ENCODE results near the gene UBA5. TPM values are rescaled to one million over a fixed set of nuclear protein-coding genes. Genes with fewer than 3 reads are reported as not detected.

The UBA5 gene
- total and polyA plus RNA-seq, 2 donors: 28.2 to 57.9 TPM

GRCh38 chr3:132709761-132710160 is 49.6 kb downstream of the UBA5 start:
- WGBS: 91% methylated on average over 5 of the region's 5 CpGs
- DNase-seq (ENCODE audit: extremely low spot score): no peak
- peaks cover 7% of the 10 kb centered on the region for H3K36me3 ChIP-seq (ENCODE audit: insufficient read depth)

DNA sequence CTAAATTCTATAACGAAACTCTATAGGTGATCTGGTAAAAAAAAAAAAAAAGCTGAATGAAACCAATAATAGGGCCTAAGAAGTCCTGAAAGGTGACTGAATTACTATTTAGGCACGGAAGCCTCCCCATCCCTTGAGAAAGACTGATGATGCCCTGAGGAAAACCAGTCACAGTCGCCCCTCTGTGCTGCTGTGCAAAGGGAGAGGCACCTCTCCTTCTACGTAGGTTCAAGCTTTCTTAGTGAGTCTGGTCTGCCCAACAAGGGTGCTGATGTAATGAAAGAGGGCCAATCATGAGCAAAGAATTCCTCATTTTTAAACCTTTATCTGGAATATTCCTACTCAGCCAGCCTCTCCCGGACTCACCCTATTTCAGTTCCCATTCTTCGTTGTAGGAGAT is 50.2 kb downstream of the UBA5 start:
- 94% methylated on average over 6 of the region's 6 CpGs for WGBS
- H3K4me1 ChIP-seq (ENCODE audit: insufficient read depth): no peaks in the 10 kb centered on the region
- no peak overlapping the region for H3K4me3 ChIP-seq (ENCODE audit: low read depth, low read length)
- H3K36me3 ChIP-seq (ENCODE audit: insufficient read depth): peaks cover 7% of the 10 kb centered on the region
- no peak overlapping the region for H3K27ac ChIP-seq (ENCODE audit: low read depth)
- no peak for DNase-seq (ENCODE audit: extremely low spot score)

More at GRCh38 chr3:132709761-132710160, 49.6 kb downstream of the UBA5 start:
- Histone ChIP-seq H3K4me3 (ENCODE audit: low read depth, low read length) (no peak overlapping the region), H3K4me1 (ENCODE audit: insufficient read depth) (no peaks in the 10 kb centered on the region), H3K27ac (ENCODE audit: low read depth) (no peak overlapping the region)

- no peak for DNase-seq (ENCODE audit: extremely low spot score)
- WGBS: 84% methylated on average over 5 of the region's 5 CpGs
- H3K36me3 ChIP-seq (ENCODE audit: insufficient read depth): peaks cover 9% of the 10 kb centered on the region
- H3K27ac ChIP-seq (ENCODE audit: low read depth): no peak overlapping the region
- no peaks in the 10 kb centered on the region for H3K4me1 ChIP-seq (ENCODE audit: insufficient read depth)
- no peak overlapping the region for H3K4me3 ChIP-seq (ENCODE audit: low read depth, low read length)
These were observed 54.0 kb downstream of the UBA5 start for GRCh38 chr3:132713977-132714727.

- Histone ChIP-seq H3K4me1 (ENCODE audit: insufficient read depth) (no peaks in the 10 kb centered on the region), H3K36me3 (ENCODE audit: insufficient read depth) (peaks cover 5% of the 10 kb centered on the region), H3K27ac (ENCODE audit: low read depth) (no peak overlapping the region), H3K4me3 (ENCODE audit: low read depth, low read length) (no peak overlapping the region)
- no peak for DNase-seq (ENCODE audit: extremely low spot score)
These were observed 56.2 kb downstream of the UBA5 start for GRCh38 chr3:132716372-132716771.

DNA sequence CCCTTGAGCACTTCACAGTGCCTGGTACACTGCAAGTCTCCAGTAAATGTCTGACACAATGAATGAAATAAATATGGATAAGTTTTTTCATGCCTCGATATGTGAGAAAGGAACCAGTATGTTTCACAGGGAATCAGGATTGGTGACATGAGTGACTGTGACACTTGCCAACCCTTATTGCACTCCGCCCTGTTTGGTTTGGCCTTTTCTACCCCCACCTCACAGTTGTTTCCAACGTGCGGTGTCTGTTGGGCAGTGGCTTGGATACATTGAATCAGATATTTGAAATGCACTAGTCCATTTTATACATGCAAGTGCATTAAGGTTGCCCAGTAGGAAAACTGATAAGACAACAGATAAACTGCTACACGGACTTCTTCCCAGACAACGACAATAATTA is 60.1 kb downstream of the UBA5 start:
- DNase-seq (ENCODE audit: extremely low spot score): no peak

DNA sequence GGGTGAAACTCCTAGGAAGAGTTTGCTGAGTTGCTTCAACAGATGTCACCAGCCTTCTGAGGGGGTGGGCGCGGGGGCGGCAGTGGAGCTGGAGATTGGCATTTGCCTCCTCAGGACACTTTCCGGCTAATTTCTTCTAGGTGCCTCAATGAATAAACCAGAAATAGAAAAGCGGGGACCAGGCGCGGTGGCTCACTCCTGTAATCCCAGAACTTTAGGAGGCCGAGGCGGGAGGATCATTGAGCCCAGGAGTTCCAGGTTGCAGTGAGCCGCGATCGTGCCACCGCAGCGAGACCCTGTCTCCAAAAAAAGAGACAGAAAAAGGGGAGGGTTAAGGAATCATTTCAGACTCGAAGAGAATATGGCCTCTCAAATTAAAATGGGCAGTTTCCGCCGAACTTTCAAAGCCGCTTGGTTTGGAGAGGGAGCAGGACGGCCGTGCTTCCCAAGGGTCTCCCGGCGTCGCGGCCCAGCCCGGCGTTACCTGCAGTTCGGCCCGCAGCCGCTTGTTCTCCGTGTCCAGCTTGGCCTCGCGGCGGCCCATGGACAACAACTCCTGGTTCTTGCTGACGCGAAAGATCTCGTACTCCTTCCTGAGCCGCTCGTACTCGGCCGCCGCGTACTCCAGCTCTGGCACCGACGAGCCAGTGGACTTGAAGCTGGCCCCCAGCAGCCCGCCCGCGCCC is 61.5 kb downstream of the UBA5 start:
- Histone ChIP-seq H3K36me3 (ENCODE audit: insufficient read depth) (no peaks in the 10 kb centered on the region), H3K4me3 (ENCODE audit: low read depth, low read length) (peak overlapping the region; percentile 95), H3K27ac (ENCODE audit: low read depth) (peak overlapping the region; percentile 94), H3K4me1 (ENCODE audit: insufficient read depth) (no peaks in the 10 kb centered on the region)
- whole genome bisulfite sequencing: 4% methylated on average over 47 of the region's 47 CpGs
- no peak for DNase-seq (ENCODE audit: extremely low spot score)

More for the DNA sequence above, 60.1 kb downstream of the UBA5 start:
- 67% methylated on average over 6 of the region's 6 CpGs for WGBS
- H3K36me3 ChIP-seq (ENCODE audit: insufficient read depth): peaks cover 2% of the 10 kb centered on the region
- H3K4me1 ChIP-seq (ENCODE audit: insufficient read depth): no peaks in the 10 kb centered on the region
- no peak overlapping the region for H3K4me3 ChIP-seq (ENCODE audit: low read depth, low read length)
- no peak overlapping the region for H3K27ac ChIP-seq (ENCODE audit: low read depth)

- no peaks in the 10 kb centered on the region for H3K36me3 ChIP-seq (ENCODE audit: insufficient read depth)
- H3K4me1 ChIP-seq (ENCODE audit: insufficient read depth): no peaks in the 10 kb centered on the region
- H3K27ac ChIP-seq (ENCODE audit: low read depth): peak within 1 kb of the TSS; percentile 94
These were observed 62.3 kb downstream of the UBA5 start, which contains the start of gene NPHP3 for GRCh38 chr3:132722165-132723023. Gene NPHP3, minus strand, starts transcription at chr3:132722409. Its CDS starts 54 bp downstream, at chr3:132722355.

DNA sequence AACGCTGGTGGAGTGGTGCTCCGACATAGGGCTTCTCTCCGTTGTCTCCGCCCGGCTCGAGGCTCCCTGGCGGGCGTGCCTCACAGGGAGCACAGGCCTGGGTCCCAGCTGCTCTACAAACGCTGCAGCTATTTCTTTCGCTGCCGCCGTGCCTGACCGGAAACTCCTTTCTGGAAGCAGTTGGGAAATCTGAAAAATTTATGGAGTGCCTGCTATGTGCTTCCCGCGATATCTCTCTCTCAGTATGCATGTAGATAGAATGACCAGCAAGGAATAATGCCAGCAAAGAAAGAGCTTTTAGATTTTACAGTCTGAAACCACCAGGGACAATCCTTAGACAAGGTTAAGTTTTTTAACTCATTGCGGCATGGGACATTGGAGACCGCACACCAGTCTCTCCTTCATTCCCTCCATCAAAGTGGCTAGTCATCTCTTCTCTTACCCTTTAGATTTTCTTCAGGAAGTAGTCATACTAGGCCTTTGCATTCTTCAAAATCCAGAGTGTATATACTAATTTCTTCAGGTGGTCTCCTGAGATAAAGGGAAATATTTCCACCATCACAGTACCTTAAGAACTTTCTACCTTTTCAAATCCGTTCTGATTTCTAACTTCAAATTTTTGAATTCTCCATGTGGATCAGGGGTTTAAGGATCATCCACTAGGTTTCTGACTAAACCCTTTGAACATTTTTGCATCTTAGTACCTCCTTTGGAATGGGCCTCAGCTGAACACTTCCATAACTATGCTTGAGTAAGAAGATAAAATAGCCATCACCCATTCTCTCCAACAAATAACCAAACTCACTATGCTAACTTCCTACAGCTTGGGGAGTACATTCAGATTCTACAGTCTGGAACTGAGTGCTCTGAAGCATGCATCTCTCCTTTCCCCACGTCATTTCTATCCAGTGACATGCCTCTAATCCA is 63.2 kb downstream of the UBA5 start:
- Histone ChIP-seq H3K27ac (ENCODE audit: low read depth) (peak overlapping the region; percentile 83), H3K4me3 (ENCODE audit: low read depth, low read length) (peak overlapping the region; percentile 58), H3K36me3 (ENCODE audit: insufficient read depth) (no peaks in the 10 kb centered on the region), H3K4me1 (ENCODE audit: insufficient read depth) (no peaks in the 10 kb centered on the region)
- DNase-seq (ENCODE audit: extremely low spot score): peak; percentile 32
- 9% methylated on average over 19 of the region's 19 CpGs for WGBS

More at GRCh38 chr3:132722165-132723023, 62.3 kb downstream of the UBA5 start, which contains the start of gene NPHP3:
- DNase-seq (ENCODE audit: extremely low spot score): peak; percentile 86
- 2% methylated on average over 95 of the region's 96 CpGs for WGBS
- H3K4me3 ChIP-seq (ENCODE audit: low read depth, low read length): peak within 1 kb of the TSS; percentile 95

DNA sequence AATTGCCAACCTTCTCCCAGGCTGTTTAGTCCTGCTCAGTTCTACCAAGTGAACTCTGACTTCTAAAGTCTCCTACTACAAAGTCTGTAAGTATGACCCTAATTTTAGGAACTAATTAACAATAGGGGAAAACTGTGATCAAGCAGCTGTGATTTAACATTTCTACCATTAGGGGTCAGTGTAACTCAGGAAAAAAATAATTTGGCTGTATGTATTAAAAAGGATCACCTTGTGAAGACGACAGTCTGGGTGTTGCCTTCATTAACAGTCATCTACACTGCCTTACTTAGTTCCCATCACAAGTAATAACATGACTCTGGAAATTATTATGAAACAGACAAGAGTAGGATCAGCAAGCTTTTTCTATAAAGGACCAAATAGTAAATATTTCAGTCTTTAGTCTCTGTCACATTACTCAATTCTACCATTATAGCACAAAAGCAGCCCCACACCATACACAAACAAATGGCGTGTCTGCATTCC is 66.3 kb downstream of the UBA5 start:
- Histone ChIP-seq H3K4me3 (ENCODE audit: low read depth, low read length) (no peak overlapping the region), H3K36me3 (ENCODE audit: insufficient read depth) (no peaks in the 10 kb centered on the region), H3K4me1 (ENCODE audit: insufficient read depth) (no peaks in the 10 kb centered on the region), H3K27ac (ENCODE audit: low read depth) (no peak overlapping the region)
- WGBS: 13% methylated on average over 2 of the region's 2 CpGs
- no peak for DNase-seq (ENCODE audit: extremely low spot score)

Other genes with a start within 250 kb of the UBA5 start
- gene DNAJC13, start 242.8 kb upstream of the UBA5 start, total RNA-seq: 111 TPM
- gene DNAJC13, start 242.8 kb upstream of the UBA5 start, polyA plus RNA-seq: 17.3 TPM
- gene ACKR4, start 63.1 kb upstream of the UBA5 start, total RNA-seq: 6.8 TPM
- 2.1 TPM for gene ACKR4, start 63.1 kb upstream of the UBA5 start, polyA plus RNA-seq
- gene ACAD11, start 520 bp upstream of the UBA5 start, total RNA-seq: 47.3 TPM
- gene ACAD11, start 520 bp upstream of the UBA5 start, polyA plus RNA-seq: 10.2 TPM
- 104 TPM for gene NPHP3, start 62.1 kb downstream of the UBA5 start, total RNA-seq
- 13.0 TPM for gene NPHP3, start 62.1 kb downstream of the UBA5 start, polyA plus RNA-seq